ENCODE data around the gene CTIF.

DNA sequence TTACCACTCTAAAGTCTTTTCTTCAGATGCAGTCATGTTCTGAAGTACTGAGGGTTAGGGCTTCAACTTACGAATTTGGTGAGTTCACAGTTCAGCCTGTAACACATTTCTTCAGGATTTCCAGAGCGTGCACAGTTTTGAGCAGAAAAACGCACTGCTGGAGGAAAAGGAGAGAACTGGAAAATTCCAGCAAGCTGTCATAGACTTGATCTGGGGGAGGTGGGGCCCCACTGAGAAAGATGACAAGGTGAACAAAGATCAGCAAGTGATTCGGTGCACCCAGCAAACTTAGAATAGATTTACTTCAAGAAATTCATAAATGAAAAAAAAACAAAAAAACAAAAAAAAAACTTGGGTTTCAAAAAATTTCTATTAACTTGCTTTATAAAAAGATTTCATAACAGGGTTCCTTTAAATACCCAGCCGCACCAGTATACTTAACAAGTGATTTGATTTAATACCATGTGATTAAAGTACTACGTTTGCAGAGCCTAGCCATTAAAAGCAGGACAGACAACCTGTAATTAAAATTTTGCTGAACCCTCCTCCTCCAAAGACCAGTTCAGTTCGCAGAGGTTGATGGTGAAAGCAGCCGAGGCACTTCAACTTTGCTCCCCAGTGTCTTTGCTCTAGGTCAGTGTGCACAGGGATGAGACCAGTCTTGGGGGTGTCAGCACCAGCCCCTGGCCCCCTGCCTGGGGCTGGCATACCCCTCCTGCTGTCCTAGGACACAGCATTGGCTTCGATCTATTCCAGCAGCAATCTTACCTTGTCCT is 30.5 kb downstream of the CTIF start:
- TF ChIP-seq, protein P1, sequence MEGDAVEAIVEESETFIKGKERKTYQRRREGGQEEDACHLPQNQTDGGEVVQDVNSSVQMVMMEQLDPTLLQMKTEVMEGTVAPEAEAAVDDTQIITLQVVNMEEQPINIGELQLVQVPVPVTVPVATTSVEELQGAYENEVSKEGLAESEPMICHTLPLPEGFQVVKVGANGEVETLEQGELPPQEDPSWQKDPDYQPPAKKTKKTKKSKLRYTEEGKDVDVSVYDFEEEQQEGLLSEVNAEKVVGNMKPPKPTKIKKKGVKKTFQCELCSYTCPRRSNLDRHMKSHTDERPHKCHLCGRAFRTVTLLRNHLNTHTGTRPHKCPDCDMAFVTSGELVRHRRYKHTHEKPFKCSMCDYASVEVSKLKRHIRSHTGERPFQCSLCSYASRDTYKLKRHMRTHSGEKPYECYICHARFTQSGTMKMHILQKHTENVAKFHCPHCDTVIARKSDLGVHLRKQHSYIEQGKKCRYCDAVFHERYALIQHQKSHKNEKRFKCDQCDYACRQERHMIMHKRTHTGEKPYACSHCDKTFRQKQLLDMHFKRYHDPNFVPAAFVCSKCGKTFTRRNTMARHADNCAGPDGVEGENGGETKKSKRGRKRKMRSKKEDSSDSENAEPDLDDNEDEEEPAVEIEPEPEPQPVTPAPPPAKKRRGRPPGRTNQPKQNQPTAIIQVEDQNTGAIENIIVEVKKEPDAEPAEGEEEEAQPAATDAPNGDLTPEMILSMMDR (IDR thresholded peaks at IDR 0.05; ENCODE audit: low read depth, low read length): no peak
- TF ChIP-seq EZH2phosphoT487 (IDR thresholded peaks at IDR 0.05; ENCODE audit: low read depth): no peak
